ENCODE measurements around the gene TNIP1.

DNA sequence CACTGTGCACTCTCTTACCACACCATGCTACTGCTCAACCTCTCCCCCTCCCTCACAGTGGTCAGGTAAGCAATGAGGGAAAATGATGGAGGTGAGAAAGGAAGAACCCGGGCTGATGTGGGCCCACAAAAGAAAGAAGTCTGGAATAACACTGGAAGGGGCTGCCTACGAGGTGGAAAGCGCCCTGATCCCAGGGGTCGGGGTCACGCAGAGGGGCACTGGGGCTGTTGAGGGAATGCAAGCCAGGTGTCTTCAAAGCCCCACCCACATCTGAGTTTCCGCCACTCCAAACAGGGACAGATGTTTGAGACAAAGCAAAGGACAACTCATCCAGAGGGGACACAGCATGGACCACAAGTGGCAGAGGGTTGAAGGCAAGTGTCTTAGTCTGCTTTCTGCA, 4.2 kb downstream of the TNIP1 start:
- TF ChIP-seq, protein P1, sequence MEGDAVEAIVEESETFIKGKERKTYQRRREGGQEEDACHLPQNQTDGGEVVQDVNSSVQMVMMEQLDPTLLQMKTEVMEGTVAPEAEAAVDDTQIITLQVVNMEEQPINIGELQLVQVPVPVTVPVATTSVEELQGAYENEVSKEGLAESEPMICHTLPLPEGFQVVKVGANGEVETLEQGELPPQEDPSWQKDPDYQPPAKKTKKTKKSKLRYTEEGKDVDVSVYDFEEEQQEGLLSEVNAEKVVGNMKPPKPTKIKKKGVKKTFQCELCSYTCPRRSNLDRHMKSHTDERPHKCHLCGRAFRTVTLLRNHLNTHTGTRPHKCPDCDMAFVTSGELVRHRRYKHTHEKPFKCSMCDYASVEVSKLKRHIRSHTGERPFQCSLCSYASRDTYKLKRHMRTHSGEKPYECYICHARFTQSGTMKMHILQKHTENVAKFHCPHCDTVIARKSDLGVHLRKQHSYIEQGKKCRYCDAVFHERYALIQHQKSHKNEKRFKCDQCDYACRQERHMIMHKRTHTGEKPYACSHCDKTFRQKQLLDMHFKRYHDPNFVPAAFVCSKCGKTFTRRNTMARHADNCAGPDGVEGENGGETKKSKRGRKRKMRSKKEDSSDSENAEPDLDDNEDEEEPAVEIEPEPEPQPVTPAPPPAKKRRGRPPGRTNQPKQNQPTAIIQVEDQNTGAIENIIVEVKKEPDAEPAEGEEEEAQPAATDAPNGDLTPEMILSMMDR (IDR thresholded peaks at IDR 0.05), result no peak
- TF ChIP-seq POLR2A (IDR thresholded peaks at IDR 0.05; ENCODE audit: low read length) (no peak), BHLHE40 (IDR thresholded peaks at IDR 0.05; ENCODE audit: low read depth, low read length) (no peak), EP300 (IDR thresholded peaks at IDR 0.05) (no peak), SMC3 (IDR thresholded peaks at IDR 0.05) (no peak), CHD2 (IDR thresholded peaks at IDR 0.05; ENCODE audit: low read length, partially characterized antibody) (no peak)
- TF ChIP-seq, protein P2, sequence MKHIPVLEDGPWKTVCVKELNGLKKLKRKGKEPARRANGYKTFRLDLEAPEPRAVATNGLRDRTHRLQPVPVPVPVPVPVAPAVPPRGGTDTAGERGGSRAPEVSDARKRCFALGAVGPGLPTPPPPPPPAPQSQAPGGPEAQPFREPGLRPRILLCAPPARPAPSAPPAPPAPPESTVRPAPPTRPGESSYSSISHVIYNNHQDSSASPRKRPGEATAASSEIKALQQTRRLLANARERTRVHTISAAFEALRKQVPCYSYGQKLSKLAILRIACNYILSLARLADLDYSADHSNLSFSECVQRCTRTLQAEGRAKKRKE (CRISPR knock-in tag; IDR thresholded peaks at IDR 0.05; ENCODE audit: low read depth), result no peak
- TF ChIP-seq, protein P3, sequence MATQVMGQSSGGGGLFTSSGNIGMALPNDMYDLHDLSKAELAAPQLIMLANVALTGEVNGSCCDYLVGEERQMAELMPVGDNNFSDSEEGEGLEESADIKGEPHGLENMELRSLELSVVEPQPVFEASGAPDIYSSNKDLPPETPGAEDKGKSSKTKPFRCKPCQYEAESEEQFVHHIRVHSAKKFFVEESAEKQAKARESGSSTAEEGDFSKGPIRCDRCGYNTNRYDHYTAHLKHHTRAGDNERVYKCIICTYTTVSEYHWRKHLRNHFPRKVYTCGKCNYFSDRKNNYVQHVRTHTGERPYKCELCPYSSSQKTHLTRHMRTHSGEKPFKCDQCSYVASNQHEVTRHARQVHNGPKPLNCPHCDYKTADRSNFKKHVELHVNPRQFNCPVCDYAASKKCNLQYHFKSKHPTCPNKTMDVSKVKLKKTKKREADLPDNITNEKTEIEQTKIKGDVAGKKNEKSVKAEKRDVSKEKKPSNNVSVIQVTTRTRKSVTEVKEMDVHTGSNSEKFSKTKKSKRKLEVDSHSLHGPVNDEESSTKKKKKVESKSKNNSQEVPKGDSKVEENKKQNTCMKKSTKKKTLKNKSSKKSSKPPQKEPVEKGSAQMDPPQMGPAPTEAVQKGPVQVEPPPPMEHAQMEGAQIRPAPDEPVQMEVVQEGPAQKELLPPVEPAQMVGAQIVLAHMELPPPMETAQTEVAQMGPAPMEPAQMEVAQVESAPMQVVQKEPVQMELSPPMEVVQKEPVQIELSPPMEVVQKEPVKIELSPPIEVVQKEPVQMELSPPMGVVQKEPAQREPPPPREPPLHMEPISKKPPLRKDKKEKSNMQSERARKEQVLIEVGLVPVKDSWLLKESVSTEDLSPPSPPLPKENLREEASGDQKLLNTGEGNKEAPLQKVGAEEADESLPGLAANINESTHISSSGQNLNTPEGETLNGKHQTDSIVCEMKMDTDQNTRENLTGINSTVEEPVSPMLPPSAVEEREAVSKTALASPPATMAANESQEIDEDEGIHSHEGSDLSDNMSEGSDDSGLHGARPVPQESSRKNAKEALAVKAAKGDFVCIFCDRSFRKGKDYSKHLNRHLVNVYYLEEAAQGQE (IDR thresholded peaks at IDR 0.05), result no peak

Measured in A549 (cell line).